ENCODE results near the gene AIFM2.
"Not testable (repeated sequence)": the region's sequence is repeated elsewhere in the genome, so short reads cannot be mapped to it uniquely, and the experiment has no call there.

The AIFM2 gene

GRCh38 chr10:70145666-70146488 lies 13.3 kb upstream of the AIFM2 start:
- DNase-seq (ENCODE audit: low read depth) = peak; percentile 51

GRCh38 chr10:70145166-70145665 lies 12.6 kb upstream of the AIFM2 start:
- no peak for DNase-seq (ENCODE audit: low read depth)

GRCh38 chr10:70144372-70145110 lies 11.9 kb upstream of the AIFM2 start:
- DNase-seq (ENCODE audit: low read depth) = no peak

- DNase-seq (ENCODE audit: low read depth) = no peak
Measured at GRCh38 chr10:70142555-70142954, 9.9 kb upstream of the AIFM2 start.

GRCh38 chr10:70140297-70140696 lies 7.7 kb upstream of the AIFM2 start:
- no peak for DNase-seq (ENCODE audit: low read depth)

- DNase-seq (ENCODE audit: low read depth) = no peak
Measured at GRCh38 chr10:70139997-70140250, 7.3 kb upstream of the AIFM2 start.

GRCh38 chr10:70139151-70139996 lies 6.7 kb upstream of the AIFM2 start:
- no peak for DNase-seq (ENCODE audit: low read depth)

GRCh38 chr10:70137927-70138883 lies 5.6 kb upstream of the AIFM2 start:
- DNase-seq (ENCODE audit: low read depth) = no peak

GRCh38 chr10:70137135-70137534 lies 4.5 kb upstream of the AIFM2 start:
- no peak for DNase-seq (ENCODE audit: low read depth)

GRCh38 chr10:70135684-70136083 lies 3.1 kb upstream of the AIFM2 start:
- no peak for DNase-seq (ENCODE audit: low read depth)

GRCh38 chr10:70135046-70135445 lies 2.4 kb upstream of the AIFM2 start:
- no peak for DNase-seq (ENCODE audit: low read depth)

GRCh38 chr10:70131560-70131937 lies 1.1 kb downstream of the AIFM2 start:
- DNase-seq (ENCODE audit: low read depth) = no peak

GRCh38 chr10:70130878-70131559 lies 1.6 kb downstream of the AIFM2 start:
- peak; percentile 97 for DNase-seq (ENCODE audit: low read depth)

- DNase-seq (ENCODE audit: low read depth) = no peak
Measured at GRCh38 chr10:70126700-70127395, 5.8 kb downstream of the AIFM2 start.

GRCh38 chr10:70125918-70126552 lies 6.6 kb downstream of the AIFM2 start:
- no peak for DNase-seq (ENCODE audit: low read depth)

GRCh38 chr10:70124918-70125317 lies 7.7 kb downstream of the AIFM2 start:
- DNase-seq (ENCODE audit: low read depth) = no peak

GRCh38 chr10:70124415-70124814 lies 8.2 kb downstream of the AIFM2 start:
- DNase-seq (ENCODE audit: low read depth) = no peak

GRCh38 chr10:70123817-70124216 lies 8.8 kb downstream of the AIFM2 start:
- no peak for DNase-seq (ENCODE audit: low read depth)

GRCh38 chr10:70123166-70123565 lies 9.5 kb downstream of the AIFM2 start:
- not testable (repeated sequence) for DNase-seq (ENCODE audit: low read depth)

- peak; percentile 45 for DNase-seq (ENCODE audit: low read depth)
Measured at GRCh38 chr10:70122742-70123141, 9.9 kb downstream of the AIFM2 start.

All from fibroblast of gingiva (primary cell).